Measurements from ENCODE around the gene PIAS1.

DNA sequence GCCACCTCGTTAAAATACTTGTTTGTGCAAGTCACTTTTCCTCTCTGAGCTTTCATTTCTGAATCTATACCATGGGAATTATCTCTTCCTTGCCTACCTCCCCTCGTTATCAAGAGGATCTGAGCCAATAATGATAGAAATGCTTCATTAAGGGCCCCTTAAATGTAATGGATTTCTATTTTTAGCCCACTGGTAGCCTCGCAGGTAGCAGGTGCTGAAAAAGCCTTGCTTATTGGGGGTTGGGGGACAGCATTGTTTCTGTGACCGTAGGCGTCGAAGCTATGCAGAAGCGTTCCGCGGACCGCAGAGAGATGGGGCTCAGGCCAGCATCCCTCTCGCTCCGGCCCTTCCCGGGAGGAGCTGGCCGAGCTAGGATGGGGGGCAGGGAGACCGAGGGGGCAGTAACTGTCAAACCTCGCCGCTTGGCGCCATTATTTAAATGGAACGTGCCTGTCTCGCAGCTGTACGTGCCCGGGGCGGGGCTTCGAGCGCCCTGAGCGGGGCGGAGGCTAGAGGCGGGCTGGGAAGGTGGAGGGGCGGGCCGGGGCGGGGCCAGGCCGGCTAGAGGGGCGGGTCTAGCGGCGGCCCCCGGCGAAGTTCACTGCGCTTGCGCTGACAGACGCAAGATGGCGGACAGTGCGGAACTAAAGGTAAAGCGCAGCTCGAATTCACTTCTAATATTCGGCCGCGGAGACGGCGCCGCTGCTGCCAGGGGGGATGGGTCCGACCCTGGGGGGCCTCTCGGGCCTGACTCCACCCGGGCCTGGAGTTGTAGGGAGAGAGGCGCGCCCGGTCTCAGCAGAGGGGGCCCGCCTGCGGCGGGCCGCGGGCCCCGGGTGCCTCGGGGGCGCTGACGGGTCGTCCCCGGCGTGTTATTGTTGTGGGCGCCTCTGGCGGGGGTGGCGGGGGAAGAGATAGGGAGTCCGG, at the start of gene PIAS1:
- TF ChIP-seq ZNF274 (IDR thresholded peaks at IDR 0.05; ENCODE audit: low read depth, low read length) (no peak), POLR2A (IDR thresholded peaks at IDR 0.05; ENCODE audit: borderline replicate concordance, extremely low read depth, insufficient read depth, insufficient read length) (peak; percentile 53), POLR2AphosphoS5 (IDR thresholded peaks at IDR 0.05; ENCODE audit: low read depth, low read length) (peak; percentile 90), EZH2 (IDR thresholded peaks at IDR 0.05) (no peak), TCF7L2 (IDR thresholded peaks at IDR 0.05; ENCODE audit: borderline replicate concordance, extremely low read depth, insufficient read depth, insufficient read length) (no peak)
- TF ChIP-seq, protein P1, sequence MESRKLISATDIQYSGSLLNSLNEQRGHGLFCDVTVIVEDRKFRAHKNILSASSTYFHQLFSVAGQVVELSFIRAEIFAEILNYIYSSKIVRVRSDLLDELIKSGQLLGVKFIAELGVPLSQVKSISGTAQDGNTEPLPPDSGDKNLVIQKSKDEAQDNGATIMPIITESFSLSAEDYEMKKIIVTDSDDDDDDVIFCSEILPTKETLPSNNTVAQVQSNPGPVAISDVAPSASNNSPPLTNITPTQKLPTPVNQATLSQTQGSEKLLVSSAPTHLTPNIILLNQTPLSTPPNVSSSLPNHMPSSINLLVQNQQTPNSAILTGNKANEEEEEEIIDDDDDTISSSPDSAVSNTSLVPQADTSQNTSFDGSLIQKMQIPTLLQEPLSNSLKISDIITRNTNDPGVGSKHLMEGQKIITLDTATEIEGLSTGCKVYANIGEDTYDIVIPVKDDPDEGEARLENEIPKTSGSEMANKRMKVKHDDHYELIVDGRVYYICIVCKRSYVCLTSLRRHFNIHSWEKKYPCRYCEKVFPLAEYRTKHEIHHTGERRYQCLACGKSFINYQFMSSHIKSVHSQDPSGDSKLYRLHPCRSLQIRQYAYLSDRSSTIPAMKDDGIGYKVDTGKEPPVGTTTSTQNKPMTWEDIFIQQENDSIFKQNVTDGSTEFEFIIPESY (IDR thresholded peaks at IDR 0.05; ENCODE audit: extremely low read depth, insufficient replicate concordance, low read length), result no peak
- TF ChIP-seq, protein P2, sequence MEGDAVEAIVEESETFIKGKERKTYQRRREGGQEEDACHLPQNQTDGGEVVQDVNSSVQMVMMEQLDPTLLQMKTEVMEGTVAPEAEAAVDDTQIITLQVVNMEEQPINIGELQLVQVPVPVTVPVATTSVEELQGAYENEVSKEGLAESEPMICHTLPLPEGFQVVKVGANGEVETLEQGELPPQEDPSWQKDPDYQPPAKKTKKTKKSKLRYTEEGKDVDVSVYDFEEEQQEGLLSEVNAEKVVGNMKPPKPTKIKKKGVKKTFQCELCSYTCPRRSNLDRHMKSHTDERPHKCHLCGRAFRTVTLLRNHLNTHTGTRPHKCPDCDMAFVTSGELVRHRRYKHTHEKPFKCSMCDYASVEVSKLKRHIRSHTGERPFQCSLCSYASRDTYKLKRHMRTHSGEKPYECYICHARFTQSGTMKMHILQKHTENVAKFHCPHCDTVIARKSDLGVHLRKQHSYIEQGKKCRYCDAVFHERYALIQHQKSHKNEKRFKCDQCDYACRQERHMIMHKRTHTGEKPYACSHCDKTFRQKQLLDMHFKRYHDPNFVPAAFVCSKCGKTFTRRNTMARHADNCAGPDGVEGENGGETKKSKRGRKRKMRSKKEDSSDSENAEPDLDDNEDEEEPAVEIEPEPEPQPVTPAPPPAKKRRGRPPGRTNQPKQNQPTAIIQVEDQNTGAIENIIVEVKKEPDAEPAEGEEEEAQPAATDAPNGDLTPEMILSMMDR (IDR thresholded peaks at IDR 0.05 in 2 of 3, conservative IDR thresholded peaks at IDR 0.05 in 1 of 3; ENCODE audit: borderline replicate concordance in 1 of 3, insufficient read depth in 1 of 3, low read depth in 2 of 3, low read length in 2 of 3), result no peak

Measured in HCT116 (cell line).